Stimulated activated CD4-positive, alpha-beta T cell treated with anti-CD3 and anti-CD28 coated beads, TNF-alpha, amount 100 ng/mL, for 1 hour (primary cell): Measurements from ENCODE around the gene AP1M1.

Experiments
- DNase-seq, 3 donors: peaks; one replicate each; pipeline ENCODE4 v3.0.0-alpha.2; 2020; ENCODE audit warnings: low read depth in 3 of 3, low spot score in 1 of 3

AP1M1 gene

DNA sequence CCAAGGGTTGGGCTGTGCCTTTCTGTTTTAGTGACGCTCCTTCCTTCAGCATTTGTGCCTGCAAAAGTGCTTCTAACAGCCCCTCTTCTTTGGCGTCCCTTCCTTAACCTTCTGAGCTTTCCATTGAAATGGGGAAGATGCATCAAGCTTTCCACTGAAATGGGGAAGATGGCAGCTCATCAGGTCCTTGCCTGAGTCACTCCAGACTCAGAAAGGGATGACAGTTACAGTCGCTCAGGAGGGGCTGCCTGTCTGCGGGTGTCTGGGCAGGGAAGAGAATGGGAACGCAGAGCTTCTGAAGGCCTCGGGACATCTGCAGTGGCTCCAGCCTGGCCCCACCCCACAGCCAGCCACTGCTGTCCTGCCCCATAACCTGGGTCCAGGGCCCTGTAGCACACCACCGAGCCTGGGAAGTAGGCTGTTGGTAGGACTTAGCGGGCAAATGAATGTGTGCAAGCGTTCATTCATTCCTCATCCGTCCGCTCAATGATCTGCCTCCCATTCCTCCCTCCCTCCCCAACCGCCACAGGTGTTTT lies 9.8 kb downstream of the AP1M1 start:
- no peak for DNase-seq

DNA sequence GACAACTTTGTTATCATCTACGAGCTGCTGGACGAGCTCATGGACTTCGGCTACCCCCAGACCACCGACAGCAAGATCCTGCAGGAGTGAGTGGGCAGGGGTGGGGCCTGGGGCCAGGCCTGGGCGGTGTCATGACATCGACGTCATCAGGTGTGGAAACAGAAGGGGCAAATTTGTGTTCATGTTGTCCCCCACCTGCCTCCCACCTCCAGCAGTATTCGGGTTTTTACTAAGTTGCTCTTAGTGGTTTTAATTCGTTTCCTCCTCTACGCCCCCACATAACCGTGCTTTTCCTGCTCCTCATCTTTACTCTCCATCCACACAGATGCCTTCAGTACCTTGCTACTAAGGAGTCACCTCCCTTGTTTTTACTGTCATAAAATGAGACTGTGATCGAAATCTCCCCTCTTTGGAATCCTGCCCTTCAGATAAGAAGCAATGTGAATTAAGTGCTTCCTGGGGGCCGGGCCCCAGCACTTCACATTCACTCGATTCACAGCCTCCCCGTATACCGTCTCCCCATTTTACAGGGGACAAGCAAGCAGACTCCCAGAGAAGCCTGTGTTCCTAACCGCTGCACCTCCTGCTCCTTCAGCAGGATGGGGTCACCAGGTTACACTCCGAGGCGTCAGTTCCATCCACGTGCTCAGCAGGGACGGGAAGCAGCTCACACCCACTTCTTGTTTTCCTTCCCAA lies 10.5 kb downstream of the AP1M1 start:
- no peak for DNase-seq

DNA sequence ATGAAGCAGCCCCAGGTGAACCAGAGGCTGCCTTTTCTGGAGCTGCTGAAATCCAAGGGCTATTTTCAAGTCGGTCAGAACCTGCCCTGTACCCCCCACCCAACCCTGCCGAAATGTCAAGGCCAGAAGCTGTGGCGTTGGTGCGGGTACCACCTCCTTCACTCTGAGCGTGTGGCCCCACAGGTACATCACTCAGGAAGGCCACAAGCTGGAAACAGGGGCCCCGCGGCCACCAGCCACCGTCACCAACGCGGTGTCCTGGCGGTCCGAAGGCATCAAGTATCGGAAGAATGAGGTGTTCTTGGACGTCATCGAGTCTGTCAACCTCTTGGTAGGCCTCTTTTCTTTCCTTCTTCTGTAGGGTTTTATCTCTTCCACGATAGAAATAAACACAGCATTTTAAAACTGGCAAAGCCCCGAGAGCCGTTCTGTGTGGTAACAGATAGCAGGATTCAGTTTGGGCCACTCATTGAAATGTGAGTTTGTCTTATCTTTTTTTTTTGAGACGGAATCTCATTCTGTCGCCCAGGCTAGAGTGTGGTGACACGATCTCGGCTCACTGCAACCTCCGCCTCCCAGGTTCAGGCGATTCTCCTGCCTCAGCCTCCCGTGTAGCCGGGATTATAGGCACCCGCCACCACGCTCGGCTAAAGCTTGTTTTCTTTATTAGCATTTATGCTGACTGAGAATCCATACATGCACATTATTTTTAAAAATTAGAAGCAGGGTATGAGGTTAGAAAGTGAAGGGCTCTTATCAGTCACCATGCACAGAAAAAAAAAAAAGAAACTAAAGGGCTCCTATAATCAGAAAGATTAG lies 11.3 kb downstream of the AP1M1 start:
- no peak for DNase-seq

DNA sequence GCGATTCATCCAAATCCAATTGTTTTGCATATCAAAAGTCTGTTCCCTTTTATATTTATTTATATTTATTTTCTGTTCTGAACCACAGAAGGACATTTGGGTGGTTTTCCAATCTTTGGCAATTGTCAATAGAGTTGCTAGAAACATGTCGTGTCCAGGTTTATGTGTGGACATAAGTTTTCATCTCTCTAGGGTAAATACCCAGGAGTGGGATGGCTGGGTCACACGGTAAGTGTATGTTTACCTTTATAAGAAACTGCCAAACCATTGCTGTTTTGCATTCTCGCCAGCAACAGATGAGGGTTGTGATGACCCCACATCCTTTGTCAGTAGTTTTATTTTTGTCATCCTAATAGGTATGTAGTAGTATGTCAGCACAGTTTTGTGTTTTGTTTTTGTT lies 12.5 kb downstream of the AP1M1 start:
- DNase-seq, result no peak

- DNase-seq, result no peak
These were observed 15.4 kb downstream of the AP1M1 start for GRCh38 chr19:16213076-16213475.

GRCh38 chr19:16216744-16217670 lies 19.3 kb downstream of the AP1M1 start:
- no peak for DNase-seq

DNA sequence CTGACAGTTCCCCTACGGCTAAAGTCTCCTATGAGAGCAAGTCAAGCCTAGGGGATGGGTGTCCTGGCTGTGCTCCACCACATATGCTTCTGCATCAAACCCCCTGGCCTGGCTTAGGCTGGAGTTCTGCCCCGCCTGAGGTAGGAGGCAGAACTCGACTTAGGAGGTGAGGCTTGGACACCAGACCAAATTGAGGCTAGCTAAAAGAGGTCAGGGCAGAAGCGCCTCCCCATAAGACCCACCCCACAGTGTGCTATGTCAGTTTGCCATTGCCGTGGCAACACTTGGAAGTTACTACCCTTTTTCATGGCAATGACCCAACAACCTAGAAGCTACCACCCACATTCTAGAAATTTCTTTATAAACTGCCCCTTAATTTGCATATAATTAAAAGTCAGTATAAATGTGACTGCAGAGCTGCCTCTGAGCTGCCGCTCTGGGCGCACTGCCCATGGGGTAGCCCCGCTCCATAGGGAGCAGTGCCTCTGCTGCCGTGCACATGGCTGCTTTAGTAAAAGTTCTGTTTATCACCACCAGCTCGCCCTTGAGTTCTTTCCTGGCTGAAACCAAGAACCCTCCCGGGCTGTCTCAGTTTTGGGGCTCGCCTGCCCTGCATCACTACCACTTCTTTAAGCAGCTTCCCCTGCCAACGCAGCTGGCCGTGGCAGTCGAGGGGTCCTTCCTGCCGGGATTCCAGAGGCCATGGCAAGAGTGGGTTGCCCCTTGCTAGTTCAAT lies 20.2 kb downstream of the AP1M1 start:
- no peak for DNase-seq

- no peak for DNase-seq
These were observed 21.1 kb downstream of the AP1M1 start for GRCh38 chr19:16218851-16219250.

- no peak for DNase-seq
These were observed 25.1 kb downstream of the AP1M1 start for GRCh38 chr19:16222806-16223205.

- no peak for DNase-seq
These were observed 26.0 kb downstream of the AP1M1 start for GRCh38 chr19:16223746-16224145.

DNA sequence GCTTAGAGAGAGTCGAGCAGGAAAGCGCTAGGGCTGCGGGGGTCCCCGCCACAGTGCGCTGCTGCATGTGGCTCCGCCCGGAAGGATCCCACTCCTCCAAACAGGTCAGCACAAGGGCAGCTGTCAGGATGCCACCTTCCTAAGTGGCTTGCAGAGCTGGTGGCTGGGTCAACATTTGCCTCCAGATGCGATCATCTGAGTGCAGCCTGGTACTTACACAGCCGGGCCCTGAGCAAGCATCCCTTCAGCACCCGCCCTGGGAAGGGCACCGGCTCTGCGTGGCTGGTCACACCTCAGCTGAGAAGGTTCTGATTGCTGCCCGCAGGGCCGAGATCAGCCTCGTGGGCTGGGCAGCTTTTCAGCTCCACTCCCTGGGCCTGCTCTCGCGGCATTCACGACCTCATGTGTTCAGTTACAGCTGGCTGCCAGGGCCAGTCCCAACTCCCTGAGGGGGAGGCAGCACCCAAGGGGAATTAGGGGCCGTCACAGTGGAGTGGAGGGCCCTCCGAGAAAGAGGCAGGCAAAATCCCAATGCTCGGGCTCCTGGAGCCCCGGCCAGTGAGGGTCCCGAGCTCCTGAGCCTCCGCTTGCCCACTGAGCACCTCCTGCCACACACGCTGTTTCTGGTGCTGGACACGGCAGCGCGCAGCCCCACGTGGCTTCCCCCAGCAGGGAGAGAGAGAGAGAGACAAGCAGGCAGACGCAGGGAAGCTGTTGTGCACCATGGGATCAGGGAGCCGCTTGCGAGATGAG lies 26.8 kb downstream of the AP1M1 start:
- no peak for DNase-seq

- no peak for DNase-seq
These were observed 27.8 kb downstream of the AP1M1 start for GRCh38 chr19:16225279-16226183.

DNA sequence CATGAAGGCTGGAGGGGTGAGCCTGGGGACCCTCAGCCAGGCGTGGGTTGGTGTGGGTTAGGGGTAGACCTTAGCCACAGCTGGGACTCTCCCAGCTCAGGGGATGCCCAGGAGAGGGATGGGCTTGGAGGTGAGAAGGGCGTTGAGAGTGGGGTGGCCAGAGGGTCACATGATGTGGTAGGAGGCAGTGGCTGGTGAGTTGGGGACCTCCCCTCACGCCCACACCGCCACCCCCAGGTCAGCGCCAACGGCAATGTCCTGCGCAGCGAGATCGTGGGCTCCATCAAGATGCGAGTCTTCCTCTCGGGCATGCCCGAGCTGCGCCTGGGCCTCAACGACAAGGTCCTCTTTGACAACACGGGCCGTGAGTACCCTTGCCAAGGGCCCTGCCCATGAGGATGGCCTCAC lies 28.5 kb downstream of the AP1M1 start:
- no peak for DNase-seq

- DNase-seq, result no peak
These were observed 29.4 kb downstream of the AP1M1 start for GRCh38 chr19:16226878-16227836.

DNA sequence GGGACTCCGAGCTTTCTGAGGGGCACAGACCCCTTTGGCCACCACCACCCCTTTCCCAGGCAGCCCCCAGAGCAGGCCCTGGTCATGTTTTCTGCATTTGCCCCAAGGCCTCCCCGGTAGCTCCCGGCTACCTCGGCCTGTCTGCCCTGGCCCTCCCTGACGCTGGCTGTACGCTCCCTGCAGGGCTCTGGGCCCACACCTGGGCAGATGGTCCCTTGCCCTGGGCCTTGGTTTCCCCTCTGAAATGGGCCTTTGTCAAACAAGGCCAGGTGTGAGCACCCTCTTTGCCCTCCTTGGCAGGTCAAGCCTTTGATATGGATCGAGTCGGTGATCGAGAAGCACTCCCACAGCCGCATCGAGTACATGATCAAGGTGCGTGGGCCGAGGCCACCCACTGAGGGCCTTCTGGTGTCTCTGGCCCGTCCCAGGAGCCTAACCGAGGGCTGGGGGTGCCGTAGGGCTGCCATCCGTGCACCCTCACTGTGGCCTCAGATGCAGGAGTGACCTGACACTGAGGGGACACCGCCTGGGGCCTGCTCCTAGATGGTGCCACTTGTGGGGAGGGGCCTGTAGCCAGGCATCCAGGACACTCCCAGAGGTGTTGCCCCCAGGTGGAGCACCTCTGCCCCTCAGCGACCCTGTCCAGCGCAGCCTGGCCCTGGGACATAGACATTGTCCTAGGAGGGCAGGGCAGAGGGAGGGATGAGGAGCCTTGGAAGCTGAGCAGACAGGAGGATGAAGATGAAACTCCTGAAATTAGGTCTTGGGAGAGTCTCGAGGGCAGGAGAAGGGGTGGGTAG lies 30.3 kb downstream of the AP1M1 start:
- no peak for DNase-seq

DNA sequence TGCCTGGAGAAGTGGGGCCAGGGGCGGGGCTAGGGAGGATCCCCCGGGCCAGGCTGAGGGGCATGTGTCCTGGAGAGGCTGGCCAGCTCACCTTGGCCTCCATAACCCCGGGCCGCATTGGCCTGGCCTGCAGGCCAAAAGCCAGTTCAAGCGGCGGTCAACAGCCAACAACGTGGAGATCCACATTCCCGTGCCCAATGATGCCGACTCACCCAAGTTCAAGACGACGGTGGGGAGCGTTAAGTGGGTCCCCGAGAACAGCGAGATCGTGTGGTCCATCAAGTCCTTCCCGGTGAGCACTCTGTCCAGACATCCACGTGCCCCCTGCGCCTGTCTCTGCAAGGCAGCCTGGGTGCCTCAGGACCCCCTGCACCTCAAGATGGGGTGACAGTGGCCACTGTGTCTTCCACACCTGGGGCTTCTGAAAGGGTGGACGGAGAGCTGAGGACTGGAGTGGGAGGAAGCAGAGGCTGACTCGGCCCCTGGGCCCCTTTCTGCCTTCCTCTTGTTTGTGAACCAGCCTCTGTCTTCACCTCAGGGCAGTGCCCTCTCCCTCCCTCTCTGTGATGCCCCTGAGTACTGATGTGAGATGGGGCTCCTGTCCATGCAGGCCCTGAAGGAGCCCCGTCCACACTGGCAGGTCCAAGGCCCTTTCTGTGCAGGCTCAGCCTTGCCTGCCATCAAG lies 31.1 kb downstream of the AP1M1 start:
- DNase-seq, result no peak

DNA sequence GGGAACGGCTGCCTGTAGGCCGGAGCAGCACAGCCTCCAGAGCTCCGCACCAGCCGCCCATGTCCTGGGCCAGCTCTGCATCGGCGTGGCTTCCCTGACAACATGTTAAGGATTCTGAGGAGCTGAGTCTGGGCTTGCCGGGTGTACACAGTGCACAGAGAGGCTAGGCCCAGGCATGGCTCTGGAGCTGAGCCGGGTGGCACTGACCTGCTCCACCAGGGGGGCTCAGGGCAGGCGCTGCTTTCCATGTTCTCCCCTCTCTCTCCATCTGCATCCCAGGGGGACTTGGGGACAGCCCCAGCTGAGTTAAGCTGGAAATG lies 31.6 kb downstream of the AP1M1 start:
- no peak for DNase-seq
